Tibial nerve (tissue), 4 donors: ENCODE data around the gene PHRF1. TPM values are rescaled to one million over a fixed set of nuclear protein-coding genes. Genes with fewer than 3 reads are reported as not detected.

Experiments used
- DNase-seq, 2 donors: peaks; one replicate each; pipeline ENCODE4 v3.0.0-alpha.2; 2019; ENCODE audit warnings: low spot score in 2 of 2
- H3K27ac ChIP-seq, 4 donors: fragments of 200-600 bp; sonication (generic) in 3 of 4; one replicate each; pipeline ENCODE4 v1.5.1; 2017 to 2019; ENCODE audit warnings: mild to moderate bottlenecking in 1 of 4
- H3K27me3 ChIP-seq, 2 donors: fragments of 200-600 bp; sonication (generic) in 1 of 2; one replicate each; pipeline versions ENCODE4 v1.5.1 to v1.6.0; 2017 to 2019
- H3K36me3 ChIP-seq, 3 donors: fragments of 200-600 bp; sonication (generic); one replicate each; pipeline ENCODE4 v1.5.1; 2018 to 2019
- H3K4me1 ChIP-seq, 4 donors: fragments of 200-600 bp; sonication (generic) in 3 of 4; one replicate each; pipeline ENCODE4 v1.5.1; 2017 to 2019
- H3K4me3 ChIP-seq, 4 donors: fragments of 200-600 bp; sonication (generic) in 3 of 4; one replicate each; pipeline ENCODE4 v1.5.1; 2017 to 2019; ENCODE audit warnings: mild to moderate bottlenecking in 1 of 4, moderate library complexity in 1 of 4
- H3K9me3 ChIP-seq, 4 donors: fragments of 200-600 bp; sonication (generic) in 3 of 4; one replicate each; pipeline ENCODE4 v1.5.1; 2017 to 2019
- EP300 ChIP-seq, 2 donors: sonication (generic); formaldehyde crosslinking; IDR thresholded peaks; one replicate each; pipeline ENCODE4 v1.6.1; 2017; ENCODE audit warnings: antibody characterized with exemption in 2 of 2, mild to moderate bottlenecking in 1 of 2
- POLR2A ChIP-seq, 2 donors: fragments of 450-650 bp; IDR thresholded peaks; one replicate each; pipeline ENCODE4 v1.6.1; 2017; ENCODE audit warnings: antibody characterized with exemption in 2 of 2, mild to moderate bottlenecking in 2 of 2, moderate library complexity in 2 of 2
- WGBS, 2 donors: methylation state at CpG; one replicate each; pipeline ENCODE4 v1.1.5; 2018; 5-methylcytosine and 5-hydroxymethylcytosine counted together
- total RNA-seq, 4 donors: library from RNA; depleted of rRNA; stranded (reverse); fragments of >200 nt; gene quantifications; one replicate each; pipeline ENCODE4 v1.1.0, GENCODE V29; 2016
- TF ChIP-seq, protein P1 (sequence below), 5 experiments: fragments of 200-600 bp in 3 of 5; fragments of 450-650 bp in 2 of 5; sonication (generic) in 3 of 5; IDR thresholded peaks; one replicate each; pipeline ENCODE4 v1.5.1; 2016 to 2019; ENCODE audit warnings: antibody characterized with exemption in 5 of 5, mild to moderate bottlenecking in 3 of 5, moderate library complexity in 2 of 5

PHRF1 gene
- total RNA-seq, 4 donors from 2014 or later, result 27.1 to 49.2 (median 34.9) TPM

DNA sequence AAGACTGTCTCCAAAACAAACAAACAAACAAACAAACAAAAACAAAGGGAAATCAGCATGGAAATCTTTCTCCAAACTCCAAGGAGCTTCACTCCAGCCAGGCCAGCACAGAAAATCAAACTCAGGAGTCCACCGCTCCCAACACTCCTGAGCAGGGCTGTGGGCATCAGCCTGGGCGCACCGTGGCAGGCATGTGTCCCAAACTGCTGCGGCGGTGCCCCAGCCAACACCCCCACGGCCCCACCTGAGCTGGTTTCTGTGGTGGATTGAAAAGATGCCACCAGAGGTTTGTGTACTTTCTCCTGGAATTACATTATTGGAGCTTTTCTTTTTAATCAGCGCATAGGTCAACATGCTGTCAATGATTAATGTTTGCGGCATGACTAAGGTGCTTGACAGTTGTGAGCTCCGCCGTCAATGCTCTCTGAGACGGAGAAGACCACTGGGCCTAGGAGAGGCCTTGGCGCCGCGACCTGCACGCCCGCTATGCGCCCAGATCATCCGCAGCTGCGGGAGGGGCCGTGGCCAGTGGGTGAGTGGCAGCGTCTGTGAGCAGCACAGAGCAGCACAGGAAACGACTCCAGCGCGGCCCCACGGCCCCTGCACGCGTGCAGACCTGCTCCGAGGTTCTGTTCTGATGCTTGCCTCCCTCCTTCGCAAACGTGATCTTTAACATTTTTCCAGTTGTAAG is 78.9 kb downstream of the PHRF1 start:
- Histone ChIP-seq H3K27me3 (no peaks in the 10 kb centered on the region), H3K4me3 (no peak overlapping the region), H3K36me3 (peaks cover 0 to 86% (median 14%) of the 10 kb centered on the region in 3 donors), H3K27ac (no peak overlapping the region), H3K4me1 (no peaks in the 10 kb centered on the region), H3K9me3 (no peaks in the 10 kb centered on the region)
- 90 to 92% methylated on average over 30 of the region's 30 CpGs for WGBS, 2 donors
- TF ChIP-seq EP300 (IDR thresholded peaks at IDR 0.05) (no peak), POLR2A (IDR thresholded peaks at IDR 0.05) (no peak)
- TF ChIP-seq, protein P1, sequence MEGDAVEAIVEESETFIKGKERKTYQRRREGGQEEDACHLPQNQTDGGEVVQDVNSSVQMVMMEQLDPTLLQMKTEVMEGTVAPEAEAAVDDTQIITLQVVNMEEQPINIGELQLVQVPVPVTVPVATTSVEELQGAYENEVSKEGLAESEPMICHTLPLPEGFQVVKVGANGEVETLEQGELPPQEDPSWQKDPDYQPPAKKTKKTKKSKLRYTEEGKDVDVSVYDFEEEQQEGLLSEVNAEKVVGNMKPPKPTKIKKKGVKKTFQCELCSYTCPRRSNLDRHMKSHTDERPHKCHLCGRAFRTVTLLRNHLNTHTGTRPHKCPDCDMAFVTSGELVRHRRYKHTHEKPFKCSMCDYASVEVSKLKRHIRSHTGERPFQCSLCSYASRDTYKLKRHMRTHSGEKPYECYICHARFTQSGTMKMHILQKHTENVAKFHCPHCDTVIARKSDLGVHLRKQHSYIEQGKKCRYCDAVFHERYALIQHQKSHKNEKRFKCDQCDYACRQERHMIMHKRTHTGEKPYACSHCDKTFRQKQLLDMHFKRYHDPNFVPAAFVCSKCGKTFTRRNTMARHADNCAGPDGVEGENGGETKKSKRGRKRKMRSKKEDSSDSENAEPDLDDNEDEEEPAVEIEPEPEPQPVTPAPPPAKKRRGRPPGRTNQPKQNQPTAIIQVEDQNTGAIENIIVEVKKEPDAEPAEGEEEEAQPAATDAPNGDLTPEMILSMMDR (IDR thresholded peaks at IDR 0.05), result no peak
- DNase-seq, result no peak

DNA sequence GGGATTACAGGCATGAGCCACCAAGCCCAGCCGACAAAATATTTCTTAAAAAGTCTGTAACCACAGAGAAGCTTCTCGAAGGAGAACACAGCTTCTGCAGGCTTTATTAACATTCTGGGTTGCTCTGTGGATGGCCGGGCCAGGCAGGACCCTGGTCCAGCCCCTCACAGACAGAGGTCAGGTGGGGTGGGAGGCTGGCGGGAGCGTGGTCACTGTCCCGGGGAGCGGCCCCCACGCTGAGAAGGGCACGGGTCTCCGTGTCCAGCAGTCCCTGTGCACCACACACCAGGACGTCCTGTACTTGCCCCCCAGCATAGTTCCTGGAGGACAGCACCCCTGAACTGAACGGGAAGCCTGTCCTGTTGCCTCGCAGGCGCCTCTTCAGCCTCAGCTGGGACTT is 80.2 kb downstream of the PHRF1 start:
- WGBS, 2 donors, result 88 to 91% methylated on average over 9 to 12 of the region's 14 CpGs
- Histone ChIP-seq H3K4me3 (no peak overlapping the region), H3K27ac (no peak overlapping the region), H3K4me1 (no peaks in the 10 kb centered on the region), H3K9me3 (no peaks in the 10 kb centered on the region), H3K36me3 (peaks cover 0 to 87% (median 17%) of the 10 kb centered on the region in 3 donors), H3K27me3 (no peaks in the 10 kb centered on the region)
- no peak for DNase-seq
- no peak for TF ChIP-seq POLR2A (IDR thresholded peaks at IDR 0.05)
- no peak for TF ChIP-seq EP300 (IDR thresholded peaks at IDR 0.05)
- TF ChIP-seq, protein P1 (IDR thresholded peaks at IDR 0.05), result no peak

- peak overlapping the region in 1 of 4 donors; percentile 45 for H3K27ac ChIP-seq
- H3K4me3 ChIP-seq, result no peak overlapping the region
- TF ChIP-seq POLR2A (IDR thresholded peaks at IDR 0.05) (no peak), EP300 (IDR thresholded peaks at IDR 0.05) (no peak)
- TF ChIP-seq, protein P1 (IDR thresholded peaks at IDR 0.05), result no peak
- H3K27me3 ChIP-seq, result no peaks in the 10 kb centered on the region
- peaks cover 0 to 85% (median 17%) of the 10 kb centered on the region in 3 donors for H3K36me3 ChIP-seq
- no peaks in the 10 kb centered on the region for H3K9me3 ChIP-seq
- no peaks in the 10 kb centered on the region for H3K4me1 ChIP-seq
- 84 to 85% methylated on average over 7 of the region's 7 CpGs for WGBS, 2 donors
- no peak for DNase-seq
Observed at GRCh38 chr11:656866-657265, 80.6 kb downstream of the PHRF1 start.

DNA sequence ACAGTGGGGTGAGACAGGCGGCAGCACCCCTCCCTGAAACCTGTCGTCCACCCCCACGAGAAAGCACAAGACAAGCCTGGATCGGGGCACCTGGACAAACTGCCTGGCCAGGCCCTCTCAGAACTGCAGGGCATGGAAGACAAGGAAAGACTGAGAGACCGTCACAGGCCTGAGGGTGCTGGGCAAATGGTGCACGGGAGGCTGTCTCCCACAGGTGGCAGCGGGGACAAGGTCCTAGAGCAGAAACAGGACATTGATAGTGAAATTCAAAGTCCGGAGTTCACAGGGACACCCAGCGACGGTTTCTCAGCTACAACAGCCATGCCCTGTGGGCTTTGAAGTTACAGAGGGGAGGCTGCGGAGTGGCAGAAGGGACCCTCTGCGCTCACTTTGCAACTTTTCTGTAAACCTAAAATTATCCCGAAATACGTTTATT is 81.4 kb downstream of the PHRF1 start:
- Histone ChIP-seq H3K4me3 (no peak overlapping the region), H3K4me1 (no peaks in the 10 kb centered on the region), H3K9me3 (no peaks in the 10 kb centered on the region), H3K27ac (peak overlapping the region in 1 of 4 donors; percentile 45), H3K27me3 (no peaks in the 10 kb centered on the region), H3K36me3 (peaks cover 0 to 85% (median 17%) of the 10 kb centered on the region in 3 donors)
- TF ChIP-seq, protein P1 (IDR thresholded peaks at IDR 0.05), result no peak
- no peak for TF ChIP-seq POLR2A (IDR thresholded peaks at IDR 0.05)
- no peak for TF ChIP-seq EP300 (IDR thresholded peaks at IDR 0.05)
- WGBS, 2 donors, result 88 to 92% methylated on average over 14 of the region's 14 CpGs
- DNase-seq, result no peak

- no peak overlapping the region for H3K27ac ChIP-seq
- no peak for DNase-seq
- no peaks in the 10 kb centered on the region for H3K9me3 ChIP-seq
- H3K4me3 ChIP-seq, result no peak overlapping the region
- H3K27me3 ChIP-seq, result no peaks in the 10 kb centered on the region
- H3K4me1 ChIP-seq, result peaks cover 0 to 4% (median 0%) of the 10 kb centered on the region in 4 donors
- WGBS, 2 donors, result 93% methylated on average over 16 of the region's 16 CpGs
- H3K36me3 ChIP-seq, result peaks cover 0 to 79% (median 17%) of the 10 kb centered on the region in 3 donors
- TF ChIP-seq POLR2A (IDR thresholded peaks at IDR 0.05) (no peak), EP300 (IDR thresholded peaks at IDR 0.05) (no peak)
- TF ChIP-seq, protein P1 (IDR thresholded peaks at IDR 0.05), result no peak
Observed at GRCh38 chr11:659532-660085, 83.3 kb downstream of the PHRF1 start.
